Naive thymus-derived CD4-positive, alpha-beta T cell (primary cell): Measurements from ENCODE around the gene ABI2. TPM values are rescaled to one million over a fixed set of nuclear protein-coding genes. Genes with fewer than 3 reads are reported as not detected.

ENCODE experiments used
- ATAC-seq: fragments of 150-1000 bp; cut with Tn5 transposase; 2 replicates; pipeline ENCODE4 v1.10.0; 2021; ENCODE audit warnings: mild to moderate bottlenecking, moderate library complexity
- CTCF ChIA-PET: fragments of 350-600 bp; sonication (Branson Sonifier 250); formaldehyde crosslinking; loops from one replicate; lab custom pipeline; 2021; ENCODE audit warnings: antibody characterized with exemption; lab: Charles Lee
- POLR2A ChIA-PET: fragments of 350-600 bp; sonication (Branson Sonifier 250); formaldehyde crosslinking; loops from one replicate; lab custom pipeline; 2021; ENCODE audit warnings: antibody characterized with exemption, inconsistent platforms; lab: Charles Lee
- DNase-seq, 9 donors: peaks; one replicate each; pipeline versions ENCODE4 v3.0.0 to v3.0.0-alpha.2; 2020 to 2022; ENCODE audit warnings: mixed read lengths in 1 of 9
- H3K27ac ChIP-seq: one replicate; pipeline ENCODE4 v1.7.0; 2013; ENCODE audit warnings: mild to moderate bottlenecking, low read depth, low read length, moderate library complexity
- H3K27me3 ChIP-seq, 2 donors: one replicate each; pipeline ENCODE4 v1.7.0; 2013; ENCODE audit warnings: low read length in 2 of 2, mild to moderate bottlenecking in 2 of 2, moderate library complexity in 2 of 2; ENCODE audit not compliant: control insufficient read depth in 2 of 2, insufficient read depth in 2 of 2
- H3K36me3 ChIP-seq, 3 experiments: 1 replicate in 2 of 3; 2 replicates in 1 of 3; pipeline ENCODE4 v1.7.0; 2013; ENCODE audit warnings: low read length in 3 of 3, mild to moderate bottlenecking in 3 of 3, moderate library complexity in 1 of 3; ENCODE audit not compliant: insufficient read depth in 3 of 3, control insufficient read depth in 2 of 3
- H3K4me1 ChIP-seq, 2 donors: one replicate each; pipeline ENCODE4 v1.7.0; 2013; ENCODE audit warnings: low read length in 2 of 2, mild to moderate bottlenecking in 2 of 2, moderate library complexity in 1 of 2; ENCODE audit not compliant: control insufficient read depth in 2 of 2, insufficient read depth in 2 of 2
- H3K4me3 ChIP-seq: 2 replicates; pipeline ENCODE4 v1.7.0; 2013; ENCODE audit warnings: mild to moderate bottlenecking, low read length
- H3K9me3 ChIP-seq, 3 experiments: 1 replicate in 2 of 3; 2 replicates in 1 of 3; pipeline ENCODE4 v1.7.0; 2013; ENCODE audit warnings: low read length in 3 of 3; ENCODE audit not compliant: control insufficient read depth in 2 of 3
- H3K27ac Mint-ChIP-seq, 9 donors: one replicate each; pipeline ENCODE4 v1.8.0; 2020 to 2022; ENCODE audit warnings: mixed read lengths in 9 of 9, mild to moderate bottlenecking in 8 of 9, moderate library complexity in 5 of 9, inconsistent platforms in 2 of 9
- H3K27me3 Mint-ChIP-seq, 5 donors: one replicate each; pipeline ENCODE4 v1.8.0; 2021 to 2022; ENCODE audit warnings: mixed read lengths in 5 of 5, mild to moderate bottlenecking in 1 of 5
- H3K36me3 Mint-ChIP-seq, 5 donors: one replicate each; pipeline ENCODE4 v1.8.0; 2020 to 2022; ENCODE audit warnings: mixed read lengths in 5 of 5, mild to moderate bottlenecking in 3 of 5, inconsistent platforms in 1 of 5
- H3K4me1 Mint-ChIP-seq, 7 donors: one replicate each; pipeline ENCODE4 v1.8.0; 2020 to 2022; ENCODE audit warnings: mixed read lengths in 7 of 7, mild to moderate bottlenecking in 3 of 7, inconsistent platforms in 1 of 7
- H3K4me3 Mint-ChIP-seq, 10 donors: one replicate each; pipeline ENCODE4 v1.8.0; 2020 to 2022; ENCODE audit warnings: mild to moderate bottlenecking in 10 of 10, mixed read lengths in 10 of 10, moderate library complexity in 6 of 10, inconsistent platforms in 2 of 10
- H3K9me3 Mint-ChIP-seq, 11 donors: one replicate each; pipeline ENCODE4 v1.8.0; 2020 to 2022; ENCODE audit warnings: mixed read lengths in 11 of 11, mild to moderate bottlenecking in 4 of 11, inconsistent platforms in 1 of 11, moderate library complexity in 1 of 11
- intact Hi-C, 2 donors: fragments of 100-400 bp; cut with micrococcal nuclease; formaldehyde crosslinking; loops; one replicate each; pipeline ENCODE4 v1.15.1; 2023
- polyA plus RNA-seq, 2 donors: library from polyadenylated mRNA; unstranded; fragments of 300-500 nt; fragmentation: Illumina TruSeq; gene quantifications; one replicate each; pipeline ENCODE4 v1.2.3, GENCODE V29; 2021
- total RNA-seq, 6 experiments: library from RNA in 5 of 6; stranded (reverse) in 5 of 6; gene quantifications; 1 replicate in 5 of 6; 2 replicates in 1 of 6; pipeline ENCODE4 v1.2.3 and lab custom pipeline; 2021 to 2026

Gene ABI2
- total and polyA plus RNA-seq, 7 experiments from 2014 or later, result 18.7 to 41.5 (median 28.2) TPM

- ATAC-seq (no peak), DNase-seq (no peak)
- H3K4me3 ChIP-seq, result no peak overlapping the region
- Mint-ChIP-seq H3K9me3 (peaks cover 0 to 2% (median 0%) of the 10 kb centered on the region in 11 donors), H3K27ac (no peak overlapping the region), H3K27me3 (no peaks in the 10 kb centered on the region), H3K36me3 (peaks cover 0 to 13% (median 9%) of the 10 kb centered on the region in 5 donors), H3K4me1 (peaks cover 0 to 9% (median 2%) of the 10 kb centered on the region in 7 donors), H3K4me3 (no peak overlapping the region)
- ChIA-PET CTCF (interaction anchor here (8.4 kb wide), 1 partner anchor 327 kb away, joined by 136 read pairs; no protein-coding TSS in a partner anchor), POLR2A (no interaction called here)
- H3K27ac ChIP-seq, result no peak overlapping the region
- no peaks in the 10 kb centered on the region for H3K27me3 ChIP-seq
- peaks cover 5% of the 10 kb centered on the region in 2 donors for H3K4me1 ChIP-seq
- H3K36me3 ChIP-seq, result no peaks in the 10 kb centered on the region
- intact Hi-C loops, result no loop called here
- H3K9me3 ChIP-seq, result no peaks in the 10 kb centered on the region
Measured at GRCh38 chr2:203489531-203489930, 161.3 kb downstream of the ABI2 start.

- ATAC-seq (no peak), DNase-seq (no peak)
- Mint-ChIP-seq H3K36me3 (peaks cover 0 to 18% (median 13%) of the 10 kb centered on the region in 5 donors), H3K9me3 (peaks cover 0 to 2% (median 0%) of the 10 kb centered on the region in 11 donors), H3K27me3 (no peaks in the 10 kb centered on the region), H3K4me1 (peaks cover 0 to 8% (median 4%) of the 10 kb centered on the region in 7 donors), H3K27ac (no peak overlapping the region), H3K4me3 (no peak overlapping the region)
- H3K36me3 ChIP-seq, result no peaks in the 10 kb centered on the region
- intact Hi-C loops, result no loop called here
- POLR2A ChIA-PET, result interaction anchor here (0.6 kb wide), 1 partner anchor 320 kb away, joined by 5 read pairs; no protein-coding TSS in a partner anchor
- CTCF ChIA-PET, result interaction anchor here (8.4 kb wide), 1 partner anchor 326 kb away, joined by 136 read pairs; no protein-coding TSS in a partner anchor
- peaks cover 0 to 5% of the 10 kb centered on the region in 2 donors for H3K4me1 ChIP-seq
- H3K27ac ChIP-seq, result no peak overlapping the region
- H3K4me3 ChIP-seq, result no peak overlapping the region
- H3K9me3 ChIP-seq, result no peaks in the 10 kb centered on the region
- no peaks in the 10 kb centered on the region for H3K27me3 ChIP-seq
Measured at GRCh38 chr2:203490391-203490790, 162.2 kb downstream of the ABI2 start.

DNA sequence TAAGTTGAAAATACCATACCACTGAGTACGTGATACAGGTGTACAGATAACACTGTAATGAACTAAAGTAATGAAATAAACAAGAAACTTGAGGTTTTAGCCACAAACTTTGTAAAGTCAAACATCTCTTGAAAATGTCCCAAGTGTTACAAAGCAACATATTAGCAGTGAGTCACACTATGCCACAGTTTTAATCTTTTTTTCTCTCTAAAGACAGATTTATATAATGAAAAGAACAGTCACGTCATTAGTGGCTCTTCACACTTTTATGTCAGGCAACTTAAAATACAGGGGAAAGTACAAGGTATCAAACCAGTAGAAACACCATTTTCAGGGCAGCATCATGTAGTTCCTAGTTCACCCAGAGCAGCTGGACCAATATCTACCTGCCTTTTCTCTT, 164.8 kb downstream of the ABI2 start:
- DNase-seq (no peak), ATAC-seq (peak; percentile 46)
- peaks cover 0 to 5% of the 10 kb centered on the region in 2 donors for H3K4me1 ChIP-seq
- H3K36me3 ChIP-seq, result no peaks in the 10 kb centered on the region
- H3K9me3 Mint-ChIP-seq, result peaks cover 0 to 2% (median 0%) of the 10 kb centered on the region in 11 donors
- H3K27ac Mint-ChIP-seq, result peak overlapping the region in 1 of 9 donors; percentile 23
- H3K36me3 Mint-ChIP-seq, result peaks cover 0 to 18% (median 12%) of the 10 kb centered on the region in 5 donors
- POLR2A ChIA-PET, result interaction anchor here (0.6 kb wide), 1 partner anchor 10 kb away, joined by 4 read pairs; no protein-coding TSS in a partner anchor
- H3K4me3 Mint-ChIP-seq, result no peak overlapping the region
- H3K9me3 ChIP-seq, result no peaks in the 10 kb centered on the region
- H3K27me3 ChIP-seq, result no peaks in the 10 kb centered on the region
- CTCF ChIA-PET, result interaction anchor here (0.6 kb wide), 1 partner anchor 12 kb away, joined by 5 read pairs; no protein-coding TSS in a partner anchor
- H3K4me1 Mint-ChIP-seq, result peaks cover 0 to 8% (median 4%) of the 10 kb centered on the region in 7 donors
- no peak overlapping the region for H3K27ac ChIP-seq
- H3K4me3 ChIP-seq, result no peak overlapping the region
- intact Hi-C loops, result no loop called here
- no peaks in the 10 kb centered on the region for H3K27me3 Mint-ChIP-seq

Other genes starting within 250 kb of the ABI2 start
- gene CYP20A1, start 89.4 kb upstream of the ABI2 start, total RNA-seq, result 10 to 100 TPM; 23.7 to 43.3 (median 28.3) TPM
- gene CYP20A1, start 89.4 kb upstream of the ABI2 start, polyA plus RNA-seq, result 10 to 100 TPM; 21.6 to 37.0 TPM
- gene RAPH1, start 206.9 kb downstream of the ABI2 start, total RNA-seq, result 1 to 10 TPM; 1.8 to 5.5 (median 3.0) TPM
- under 1 TPM; 0.57 to 0.91 TPM for gene RAPH1, start 206.9 kb downstream of the ABI2 start, polyA plus RNA-seq